ENCODE results near the gene ANKRD62. TPM values are rescaled to one million over a fixed set of nuclear protein-coding genes. Genes with fewer than 3 reads are reported as not detected.

ANKRD62 gene
- total RNA-seq, 1 experiment from 2014 or later = not detected

DNA sequence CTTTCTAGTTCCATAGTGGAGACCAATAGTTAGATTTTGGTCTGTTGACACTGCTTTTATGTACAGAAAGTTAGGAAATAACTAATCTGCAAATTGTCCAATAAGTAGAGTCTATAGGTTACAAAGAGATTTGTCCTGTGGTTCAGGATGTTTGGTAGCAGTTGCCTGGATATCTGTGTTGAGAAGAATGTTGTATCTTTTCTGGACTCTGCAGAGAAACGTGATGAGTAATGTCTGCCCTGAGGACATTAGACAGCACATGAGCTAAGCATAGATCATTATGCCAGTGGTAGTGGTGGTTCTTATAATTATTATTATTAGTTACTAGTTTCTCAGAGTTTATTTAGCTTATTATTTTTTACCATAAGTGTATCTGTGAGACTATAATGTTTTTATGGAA is 65.8 kb downstream of the ANKRD62 start:
- H3K4me3 ChIP-seq (ENCODE audit: low read depth in 2 of 2, low read length in 2 of 2) = no peak overlapping the region
- CTCF ChIA-PET = interaction anchor here (0.6 kb wide), 1 partner anchor 232 kb away, joined by 3 read pairs; no protein-coding TSS in a partner anchor
- no peaks in the 10 kb centered on the region for H3K27me3 ChIP-seq (ENCODE audit: control insufficient read depth, insufficient read depth, low read length)
- intact Hi-C loops (cut with micrococcal nuclease; ENCODE audit: unreplicated experiment) = no loop called here
- no peaks in the 10 kb centered on the region for H3K9me3 ChIP-seq (ENCODE audit: control insufficient read depth, insufficient read depth, low read depth, low read length)
- in situ Hi-C loops (cut with HindIII; ENCODE audit: low pct_unique_long_range_greater_than_20kb, low sequenced_read_pairs) = no loop called here
- H3K36me3 ChIP-seq (ENCODE audit: control insufficient read depth, insufficient read depth, low read length) = no peaks in the 10 kb centered on the region
- no peak for ATAC-seq
- BruUV-seq (replicated peaks) = no TSS peak
- DNase-seq (ENCODE audit: low read depth, low spot score) = no peak
- H3K4me1 ChIP-seq (ENCODE audit: control insufficient read depth, insufficient read depth, low read length) = no peaks in the 10 kb centered on the region
- no peak overlapping the region for H3K27ac ChIP-seq (ENCODE audit: low read length)
- no peak for TF ChIP-seq REST (IDR thresholded peaks at IDR 0.05; ENCODE audit: insufficient read depth in 1 of 2, low read depth in 2 of 2, low read length in 1 of 2)
- TF ChIP-seq TCF7L2 (IDR thresholded peaks at IDR 0.05; ENCODE audit: low read depth, low read length) = no peak
- TF ChIP-seq, protein P1, sequence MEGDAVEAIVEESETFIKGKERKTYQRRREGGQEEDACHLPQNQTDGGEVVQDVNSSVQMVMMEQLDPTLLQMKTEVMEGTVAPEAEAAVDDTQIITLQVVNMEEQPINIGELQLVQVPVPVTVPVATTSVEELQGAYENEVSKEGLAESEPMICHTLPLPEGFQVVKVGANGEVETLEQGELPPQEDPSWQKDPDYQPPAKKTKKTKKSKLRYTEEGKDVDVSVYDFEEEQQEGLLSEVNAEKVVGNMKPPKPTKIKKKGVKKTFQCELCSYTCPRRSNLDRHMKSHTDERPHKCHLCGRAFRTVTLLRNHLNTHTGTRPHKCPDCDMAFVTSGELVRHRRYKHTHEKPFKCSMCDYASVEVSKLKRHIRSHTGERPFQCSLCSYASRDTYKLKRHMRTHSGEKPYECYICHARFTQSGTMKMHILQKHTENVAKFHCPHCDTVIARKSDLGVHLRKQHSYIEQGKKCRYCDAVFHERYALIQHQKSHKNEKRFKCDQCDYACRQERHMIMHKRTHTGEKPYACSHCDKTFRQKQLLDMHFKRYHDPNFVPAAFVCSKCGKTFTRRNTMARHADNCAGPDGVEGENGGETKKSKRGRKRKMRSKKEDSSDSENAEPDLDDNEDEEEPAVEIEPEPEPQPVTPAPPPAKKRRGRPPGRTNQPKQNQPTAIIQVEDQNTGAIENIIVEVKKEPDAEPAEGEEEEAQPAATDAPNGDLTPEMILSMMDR (IDR thresholded peaks at IDR 0.05) = no peak
- TF ChIP-seq POLR2AphosphoS5 (IDR thresholded peaks at IDR 0.05; ENCODE audit: low read depth, low read length) = no peak
- TF ChIP-seq SIN3A (IDR thresholded peaks at IDR 0.05; ENCODE audit: borderline replicate concordance, insufficient read depth, low read depth, low read length) = no peak
- POLR2A ChIA-PET = no interaction called here

DNA sequence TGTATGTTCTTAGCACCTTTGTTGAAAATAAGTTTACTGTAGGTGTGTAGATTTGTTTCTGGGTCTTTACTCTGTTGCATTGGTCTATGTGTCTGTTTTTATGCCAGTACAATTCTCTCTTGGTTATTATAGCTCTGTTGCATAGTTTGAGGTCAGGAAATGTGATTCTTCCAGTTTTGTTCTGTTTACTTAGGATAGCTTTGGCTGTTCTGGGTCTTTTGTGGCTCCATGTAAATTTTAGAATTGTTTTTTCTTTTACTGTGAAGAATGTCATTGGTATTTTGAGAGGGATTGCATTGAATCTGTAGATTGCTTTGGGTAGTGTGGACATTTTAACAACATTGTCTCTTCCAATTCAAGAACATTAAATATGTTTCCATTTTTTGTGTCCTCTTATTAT is 69.1 kb downstream of the ANKRD62 start:
- in situ Hi-C loops (cut with HindIII; ENCODE audit: low pct_unique_long_range_greater_than_20kb, low sequenced_read_pairs) = no loop called here
- POLR2A ChIA-PET = no interaction called here
- DNase-seq (ENCODE audit: low read depth, low spot score) (no peak), ATAC-seq (no peak)
- CTCF ChIA-PET = no interaction called here
- H3K9me3 ChIP-seq (ENCODE audit: control insufficient read depth, insufficient read depth, low read depth, low read length) = no peaks in the 10 kb centered on the region
- TF ChIP-seq POLR2AphosphoS5 (IDR thresholded peaks at IDR 0.05; ENCODE audit: low read depth, low read length) (no peak), REST (IDR thresholded peaks at IDR 0.05; ENCODE audit: insufficient read depth in 1 of 2, low read depth in 2 of 2, low read length in 1 of 2) (no peak), SIN3A (IDR thresholded peaks at IDR 0.05; ENCODE audit: borderline replicate concordance, insufficient read depth, low read depth, low read length) (no peak), TCF7L2 (IDR thresholded peaks at IDR 0.05; ENCODE audit: low read depth, low read length) (no peak)
- TF ChIP-seq, protein P1 (IDR thresholded peaks at IDR 0.05) = no peak
- no peaks in the 10 kb centered on the region for H3K27me3 ChIP-seq (ENCODE audit: control insufficient read depth, insufficient read depth, low read length)
- no TSS peak for BruUV-seq (replicated peaks)
- H3K27ac ChIP-seq (ENCODE audit: low read length) = no peak overlapping the region
- no peak overlapping the region for H3K4me3 ChIP-seq (ENCODE audit: low read depth in 2 of 2, low read length in 2 of 2)
- H3K4me1 ChIP-seq (ENCODE audit: control insufficient read depth, insufficient read depth, low read length) = no peaks in the 10 kb centered on the region
- intact Hi-C loops (cut with micrococcal nuclease; ENCODE audit: unreplicated experiment) = no loop called here
- no peaks in the 10 kb centered on the region for H3K36me3 ChIP-seq (ENCODE audit: control insufficient read depth, insufficient read depth, low read length)

All from Panc1 (cell line).